ENCODE data around the gene CHRDL1.

Gene CHRDL1

DNA sequence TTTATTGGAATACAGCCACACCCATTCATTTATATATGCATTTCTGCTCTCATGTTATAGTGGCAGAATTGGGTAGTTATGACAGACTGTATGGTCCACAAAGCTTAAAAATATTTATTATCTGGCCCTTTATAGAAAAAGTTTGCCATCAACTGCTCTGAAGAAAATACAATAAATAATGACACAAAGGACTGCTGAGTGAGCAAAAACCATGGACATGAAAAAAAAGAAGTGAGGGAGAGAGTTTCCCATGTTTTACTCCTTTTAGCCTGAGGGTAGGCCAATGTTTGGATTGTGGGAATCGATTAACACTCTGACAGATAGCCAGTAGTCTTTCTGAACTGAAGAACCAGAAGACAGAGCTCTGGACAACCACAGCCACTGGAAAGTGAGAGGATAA is 149.2 kb downstream of the CHRDL1 start:
- DNase-seq, result no peak
